Measurements from ENCODE around the gene CCDC97.
A peak's percentile ranks its signal among the peaks of the same experiment; 100 is the strongest.

CCDC97 gene

DNA sequence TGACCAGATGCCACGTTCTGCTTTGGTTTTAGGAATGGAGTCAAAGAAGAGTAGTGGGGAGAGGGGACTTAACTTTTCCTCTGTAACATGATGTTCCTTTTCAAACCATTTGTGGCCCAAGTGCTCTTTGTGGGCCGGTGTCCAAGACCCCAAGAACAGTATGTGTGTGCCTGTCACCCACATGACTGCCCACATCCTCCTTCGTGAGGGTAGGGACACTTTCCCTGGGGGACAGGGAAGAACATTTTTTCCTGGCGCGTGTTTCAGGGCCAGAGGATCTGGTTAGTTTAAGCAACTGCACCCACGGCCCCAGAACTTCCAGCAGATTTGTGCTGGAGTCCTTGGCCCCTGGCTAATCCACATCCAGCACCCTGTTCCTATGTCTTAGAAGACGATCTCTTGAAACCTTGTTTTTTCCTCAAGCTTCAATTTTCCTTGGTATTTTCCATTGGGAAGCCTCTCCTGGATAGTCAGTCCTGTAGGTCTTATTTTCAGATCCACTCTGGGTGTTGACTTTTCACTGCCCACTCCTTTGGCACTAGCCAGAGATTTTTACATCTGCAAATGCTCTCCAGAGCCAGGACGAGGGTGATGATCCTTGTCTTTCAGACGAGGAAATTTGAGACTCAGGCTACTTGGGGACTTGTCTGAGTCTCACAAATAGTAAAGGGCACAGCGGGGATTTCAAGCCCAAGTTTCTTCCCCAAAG lies 10.8 kb upstream of the CCDC97 start:
- Histone ChIP-seq H3K9me3 (replicated peaks; ENCODE audit: insufficient read depth, low read length) (no peaks in the 10 kb centered on the region), H3K79me2 (ENCODE audit: low read length) (peaks cover 51% of the 10 kb centered on the region), H3K27ac (ENCODE audit: low read length) (peak overlapping the region; percentile 97), H4K20me1 (ENCODE audit: insufficient read depth, low read length) (no peaks in the 10 kb centered on the region), H3K4me2 (ENCODE audit: low read depth, low read length) (peak overlapping the region; percentile 82), H3K9me2 (replicated peaks; ENCODE audit: insufficient read depth, low read length) (no peaks in the 10 kb centered on the region), H2AFZ (ENCODE audit: low read length) (no peak overlapping the region), H3F3A (ENCODE audit: insufficient read depth, low read length) (peaks cover 45% of the 10 kb centered on the region), H3K4me3 (ENCODE audit: low read length) (no peak overlapping the region; the same call in 1 of the 2 replicates), H3K36me3 (replicated peaks; ENCODE audit: insufficient read depth, low read length) (peaks cover 15% of the 10 kb centered on the region), H3K9ac (ENCODE audit: low read length) (peak overlapping the region; percentile 94), H3K4me1 (ENCODE audit: low read length) (peaks cover 53% of the 10 kb centered on the region), H3K27me3 (replicated peaks; ENCODE audit: insufficient read depth, low read length) (no peaks in the 10 kb centered on the region)
- TF ChIP-seq, protein P1, sequence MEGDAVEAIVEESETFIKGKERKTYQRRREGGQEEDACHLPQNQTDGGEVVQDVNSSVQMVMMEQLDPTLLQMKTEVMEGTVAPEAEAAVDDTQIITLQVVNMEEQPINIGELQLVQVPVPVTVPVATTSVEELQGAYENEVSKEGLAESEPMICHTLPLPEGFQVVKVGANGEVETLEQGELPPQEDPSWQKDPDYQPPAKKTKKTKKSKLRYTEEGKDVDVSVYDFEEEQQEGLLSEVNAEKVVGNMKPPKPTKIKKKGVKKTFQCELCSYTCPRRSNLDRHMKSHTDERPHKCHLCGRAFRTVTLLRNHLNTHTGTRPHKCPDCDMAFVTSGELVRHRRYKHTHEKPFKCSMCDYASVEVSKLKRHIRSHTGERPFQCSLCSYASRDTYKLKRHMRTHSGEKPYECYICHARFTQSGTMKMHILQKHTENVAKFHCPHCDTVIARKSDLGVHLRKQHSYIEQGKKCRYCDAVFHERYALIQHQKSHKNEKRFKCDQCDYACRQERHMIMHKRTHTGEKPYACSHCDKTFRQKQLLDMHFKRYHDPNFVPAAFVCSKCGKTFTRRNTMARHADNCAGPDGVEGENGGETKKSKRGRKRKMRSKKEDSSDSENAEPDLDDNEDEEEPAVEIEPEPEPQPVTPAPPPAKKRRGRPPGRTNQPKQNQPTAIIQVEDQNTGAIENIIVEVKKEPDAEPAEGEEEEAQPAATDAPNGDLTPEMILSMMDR (IDR thresholded peaks at IDR 0.05; ENCODE audit: low read length) = no peak
- no peak for TF ChIP-seq EZH2 (optimal IDR thresholded peaks at IDR 0.05; ENCODE audit: low read depth, low read length)
- no peak for TF ChIP-seq EZH2phosphoT487 (IDR thresholded peaks at IDR 0.05; ENCODE audit: low read length)
- DNase-seq = no peak

DNA sequence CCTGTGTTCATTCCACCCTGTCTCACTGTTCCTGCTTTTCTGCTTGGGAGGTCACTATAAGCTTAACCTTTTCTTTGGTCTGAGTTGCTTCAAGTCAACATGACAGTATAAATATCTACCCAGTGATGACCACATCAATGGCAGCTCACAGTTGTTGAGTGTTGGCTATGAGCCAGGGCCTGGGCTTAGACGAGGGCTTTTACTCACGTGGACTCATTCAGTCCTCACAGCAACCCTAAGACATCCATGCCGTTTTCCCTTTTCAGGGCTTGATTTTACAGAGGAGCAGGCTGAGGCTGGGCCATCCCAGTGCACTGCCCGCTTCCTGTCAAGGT lies 10.2 kb upstream of the CCDC97 start:
- Histone ChIP-seq H3K27me3 (replicated peaks; ENCODE audit: insufficient read depth, low read length) (no peaks in the 10 kb centered on the region), H3K9ac (ENCODE audit: low read length) (no peak overlapping the region), H3K36me3 (replicated peaks; ENCODE audit: insufficient read depth, low read length) (peaks cover 10% of the 10 kb centered on the region), H3K9me3 (replicated peaks; ENCODE audit: insufficient read depth, low read length) (no peaks in the 10 kb centered on the region), H3K9me2 (replicated peaks; ENCODE audit: insufficient read depth, low read length) (no peaks in the 10 kb centered on the region), H3K4me3 (ENCODE audit: low read length) (no peak overlapping the region), H3K27ac (ENCODE audit: low read length) (peak overlapping the region; percentile 97; the same call in 1 of the 2 replicates), H3K79me2 (ENCODE audit: low read length) (peaks cover 53% of the 10 kb centered on the region), H2AFZ (ENCODE audit: low read length) (no peak overlapping the region), H4K20me1 (ENCODE audit: insufficient read depth, low read length) (no peaks in the 10 kb centered on the region), H3K4me2 (ENCODE audit: low read depth, low read length) (no peak overlapping the region), H3F3A (ENCODE audit: insufficient read depth, low read length) (peaks cover 41% of the 10 kb centered on the region), H3K4me1 (ENCODE audit: low read length) (peaks cover 47% of the 10 kb centered on the region)
- no peak for TF ChIP-seq EZH2phosphoT487 (IDR thresholded peaks at IDR 0.05; ENCODE audit: low read length)
- DNase-seq = no peak

DNA sequence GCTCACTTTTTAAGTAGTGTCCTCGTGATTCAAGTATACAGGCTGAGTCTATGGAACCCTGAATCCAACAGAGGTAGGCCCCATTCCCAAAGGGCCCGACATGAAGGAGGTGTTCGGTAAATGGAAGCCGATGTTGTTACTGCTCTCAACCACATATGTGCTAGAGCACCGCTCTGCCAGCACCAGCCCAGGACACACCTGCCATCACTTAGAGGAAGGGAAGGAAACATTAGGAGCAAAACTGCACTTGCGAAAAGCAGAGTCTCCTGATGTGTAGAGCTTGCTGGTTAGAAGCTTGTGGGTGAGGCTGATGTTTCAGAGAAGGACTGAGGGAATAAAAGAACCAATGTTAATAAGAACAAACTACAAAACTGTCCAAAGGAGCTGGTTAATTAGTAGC lies 9.4 kb upstream of the CCDC97 start:
- H3K79me2 ChIP-seq (ENCODE audit: low read length) = peaks cover 48% of the 10 kb centered on the region
- H4K20me1 ChIP-seq (ENCODE audit: insufficient read depth, low read length) = no peaks in the 10 kb centered on the region
- H2AFZ ChIP-seq (ENCODE audit: low read length) = no peak overlapping the region
- no peaks in the 10 kb centered on the region for H3K9me2 ChIP-seq (replicated peaks; ENCODE audit: insufficient read depth, low read length)
- H3K27ac ChIP-seq (ENCODE audit: low read length) = no peak overlapping the region
- TF ChIP-seq, protein P1 (IDR thresholded peaks at IDR 0.05; ENCODE audit: low read length) = no peak
- TF ChIP-seq EZH2 (optimal IDR thresholded peaks at IDR 0.05; ENCODE audit: low read depth, low read length) (no peak), EZH2phosphoT487 (IDR thresholded peaks at IDR 0.05; ENCODE audit: low read length) (no peak)
- H3K27me3 ChIP-seq (replicated peaks; ENCODE audit: insufficient read depth, low read length) = no peaks in the 10 kb centered on the region
- H3K9ac ChIP-seq (ENCODE audit: low read length) = no peak overlapping the region
- H3K9me3 ChIP-seq (replicated peaks; ENCODE audit: insufficient read depth, low read length) = no peaks in the 10 kb centered on the region
- no peak for DNase-seq
- H3K36me3 ChIP-seq (replicated peaks; ENCODE audit: insufficient read depth, low read length) = peaks cover 6% of the 10 kb centered on the region
- H3K4me3 ChIP-seq (ENCODE audit: low read length) = no peak overlapping the region
- no peak overlapping the region for H3K4me2 ChIP-seq (ENCODE audit: low read depth, low read length)
- H3F3A ChIP-seq (ENCODE audit: insufficient read depth, low read length) = peaks cover 33% of the 10 kb centered on the region
- H3K4me1 ChIP-seq (ENCODE audit: low read length) = peaks cover 39% of the 10 kb centered on the region

DNA sequence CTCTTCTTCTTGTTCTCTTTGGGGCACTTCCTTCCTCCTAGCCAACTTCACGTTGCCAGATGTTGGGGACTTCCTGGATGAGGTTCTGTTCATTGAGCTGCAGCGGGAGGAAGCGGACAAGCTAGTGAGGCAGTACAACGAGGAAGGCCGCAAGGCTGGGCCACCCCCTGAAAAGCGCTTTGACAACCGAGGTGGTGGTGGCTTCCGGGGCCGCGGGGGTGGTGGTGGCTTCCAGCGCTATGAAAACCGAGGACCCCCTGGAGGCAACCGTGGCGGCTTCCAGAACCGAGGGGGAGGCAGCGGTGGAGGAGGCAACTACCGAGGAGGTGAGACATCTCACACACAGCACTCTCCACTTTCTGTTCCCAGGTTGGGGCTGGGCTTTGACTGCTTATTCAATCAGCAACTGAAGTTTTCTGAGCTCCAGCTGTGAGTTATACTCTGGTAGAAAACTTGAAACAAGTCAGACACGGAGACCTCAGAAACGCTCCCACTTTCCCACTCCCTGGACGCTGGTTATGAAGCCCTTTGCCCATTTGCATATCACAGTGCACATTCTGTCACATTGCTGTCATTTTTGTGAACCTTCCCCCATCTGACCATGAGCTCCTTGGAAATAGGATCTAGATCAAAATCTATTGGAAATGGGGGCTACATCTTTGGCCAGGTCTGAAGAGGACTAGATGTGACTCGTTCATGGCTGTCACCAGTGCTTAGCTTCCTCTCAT lies 7.2 kb upstream of the CCDC97 start:
- H3K27me3 ChIP-seq (replicated peaks; ENCODE audit: insufficient read depth, low read length) = no peaks in the 10 kb centered on the region
- H3K9me2 ChIP-seq (replicated peaks; ENCODE audit: insufficient read depth, low read length) = no peaks in the 10 kb centered on the region
- H2AFZ ChIP-seq (ENCODE audit: low read length) = no peak overlapping the region
- H3F3A ChIP-seq (ENCODE audit: insufficient read depth, low read length) = peaks cover 30% of the 10 kb centered on the region
- H3K4me1 ChIP-seq (ENCODE audit: low read length) = peaks cover 39% of the 10 kb centered on the region
- no peak overlapping the region for H3K27ac ChIP-seq (ENCODE audit: low read length)
- TF ChIP-seq, protein P1 (IDR thresholded peaks at IDR 0.05; ENCODE audit: low read length) = no peak
- H3K9me3 ChIP-seq (replicated peaks; ENCODE audit: insufficient read depth, low read length) = no peaks in the 10 kb centered on the region
- no peaks in the 10 kb centered on the region for H4K20me1 ChIP-seq (ENCODE audit: insufficient read depth, low read length)
- no peak overlapping the region for H3K4me2 ChIP-seq (ENCODE audit: low read depth, low read length)
- H3K36me3 ChIP-seq (replicated peaks; ENCODE audit: insufficient read depth, low read length) = peaks cover 6% of the 10 kb centered on the region
- no peak overlapping the region for H3K4me3 ChIP-seq (ENCODE audit: low read length)
- DNase-seq = no peak
- H3K79me2 ChIP-seq (ENCODE audit: low read length) = peaks cover 58% of the 10 kb centered on the region
- H3K9ac ChIP-seq (ENCODE audit: low read length) = no peak overlapping the region
